Naive thymus-derived CD4-positive, alpha-beta T cell (primary cell): ENCODE results near the gene HAL. TPM values are rescaled to one million over a fixed set of nuclear protein-coding genes. Genes with fewer than 3 reads are reported as not detected.
A peak's percentile ranks its signal among the peaks of the same experiment; 100 is the strongest.

Source experiments
- ATAC-seq: fragments of 150-1000 bp; cut with Tn5 transposase; 2 replicates; pipeline ENCODE4 v1.10.0; 2021; ENCODE audit warnings: mild to moderate bottlenecking, moderate library complexity
- CTCF ChIA-PET: fragments of 350-600 bp; sonication (Branson Sonifier 250); formaldehyde crosslinking; loops from one replicate; lab custom pipeline; 2021; ENCODE audit warnings: antibody characterized with exemption; lab: Charles Lee
- POLR2A ChIA-PET: fragments of 350-600 bp; sonication (Branson Sonifier 250); formaldehyde crosslinking; loops from one replicate; lab custom pipeline; 2021; ENCODE audit warnings: antibody characterized with exemption, inconsistent platforms; lab: Charles Lee
- DNase-seq, 9 donors: peaks; one replicate each; pipeline versions ENCODE4 v3.0.0 to v3.0.0-alpha.2; 2020 to 2022; ENCODE audit warnings: mixed read lengths in 1 of 9
- H3K27ac ChIP-seq: one replicate; pipeline ENCODE4 v1.7.0; 2013; ENCODE audit warnings: mild to moderate bottlenecking, low read depth, low read length, moderate library complexity
- H3K27me3 ChIP-seq, 2 donors: one replicate each; pipeline ENCODE4 v1.7.0; 2013; ENCODE audit warnings: low read length in 2 of 2, mild to moderate bottlenecking in 2 of 2, moderate library complexity in 2 of 2; ENCODE audit not compliant: control insufficient read depth in 2 of 2, insufficient read depth in 2 of 2
- H3K36me3 ChIP-seq, 3 experiments: 1 replicate in 2 of 3; 2 replicates in 1 of 3; pipeline ENCODE4 v1.7.0; 2013; ENCODE audit warnings: low read length in 3 of 3, mild to moderate bottlenecking in 3 of 3, moderate library complexity in 1 of 3; ENCODE audit not compliant: insufficient read depth in 3 of 3, control insufficient read depth in 2 of 3
- H3K4me1 ChIP-seq, 2 donors: one replicate each; pipeline ENCODE4 v1.7.0; 2013; ENCODE audit warnings: low read length in 2 of 2, mild to moderate bottlenecking in 2 of 2, moderate library complexity in 1 of 2; ENCODE audit not compliant: control insufficient read depth in 2 of 2, insufficient read depth in 2 of 2
- H3K4me3 ChIP-seq: 2 replicates; pipeline ENCODE4 v1.7.0; 2013; ENCODE audit warnings: mild to moderate bottlenecking, low read length
- H3K9me3 ChIP-seq, 3 experiments: 1 replicate in 2 of 3; 2 replicates in 1 of 3; pipeline ENCODE4 v1.7.0; 2013; ENCODE audit warnings: low read length in 3 of 3; ENCODE audit not compliant: control insufficient read depth in 2 of 3
- H3K27ac Mint-ChIP-seq, 9 donors: one replicate each; pipeline ENCODE4 v1.8.0; 2020 to 2022; ENCODE audit warnings: mixed read lengths in 9 of 9, mild to moderate bottlenecking in 8 of 9, moderate library complexity in 5 of 9, inconsistent platforms in 2 of 9
- H3K27me3 Mint-ChIP-seq, 5 donors: one replicate each; pipeline ENCODE4 v1.8.0; 2021 to 2022; ENCODE audit warnings: mixed read lengths in 5 of 5, mild to moderate bottlenecking in 1 of 5
- H3K36me3 Mint-ChIP-seq, 5 donors: one replicate each; pipeline ENCODE4 v1.8.0; 2020 to 2022; ENCODE audit warnings: mixed read lengths in 5 of 5, mild to moderate bottlenecking in 3 of 5, inconsistent platforms in 1 of 5
- H3K4me1 Mint-ChIP-seq, 7 donors: one replicate each; pipeline ENCODE4 v1.8.0; 2020 to 2022; ENCODE audit warnings: mixed read lengths in 7 of 7, mild to moderate bottlenecking in 3 of 7, inconsistent platforms in 1 of 7
- H3K4me3 Mint-ChIP-seq, 10 donors: one replicate each; pipeline ENCODE4 v1.8.0; 2020 to 2022; ENCODE audit warnings: mild to moderate bottlenecking in 10 of 10, mixed read lengths in 10 of 10, moderate library complexity in 6 of 10, inconsistent platforms in 2 of 10
- H3K9me3 Mint-ChIP-seq, 11 donors: one replicate each; pipeline ENCODE4 v1.8.0; 2020 to 2022; ENCODE audit warnings: mixed read lengths in 11 of 11, mild to moderate bottlenecking in 4 of 11, inconsistent platforms in 1 of 11, moderate library complexity in 1 of 11
- intact Hi-C, 2 donors: fragments of 100-400 bp; cut with micrococcal nuclease; formaldehyde crosslinking; loops; one replicate each; pipeline ENCODE4 v1.15.1; 2023
- polyA plus RNA-seq, 2 donors: library from polyadenylated mRNA; unstranded; fragments of 300-500 nt; fragmentation: Illumina TruSeq; gene quantifications; one replicate each; pipeline ENCODE4 v1.2.3, GENCODE V29; 2021
- total RNA-seq, 6 experiments: library from RNA in 5 of 6; stranded (reverse) in 5 of 6; gene quantifications; 1 replicate in 5 of 6; 2 replicates in 1 of 6; pipeline ENCODE4 v1.2.3 and lab custom pipeline; 2021 to 2026

HAL gene
- total RNA-seq = 1 to 10 TPM in 3 of 5 experiments, under 1 TPM in 2; 0.24 to 7.0 (median 1.1) TPM
- polyA plus RNA-seq = not detected
- total RNA-seq (lab: John Stamatoyannopoulos, UW) = 0.40 reads per million

GRCh38 chr12:95996034-95996658 is at the start of gene HAL:
Gene HAL (minus strand): TSS chr12:95996344. CDS start chr12:95995910, 434 bp downstream.
- Mint-ChIP-seq H3K27me3 (peaks cover 0 to 5% (median 0%) of the 10 kb centered on the region in 5 donors), H3K36me3 (peaks cover 3 to 12% (median 8%) of the 10 kb centered on the region in 5 donors), H3K4me1 (peaks cover 0 to 13% (median 3%) of the 10 kb centered on the region in 7 donors), H3K9me3 (no peaks in the 10 kb centered on the region), H3K4me3 (no peak within 1 kb of the TSS), H3K27ac (peak within 1 kb of the TSS in 2 of 9 donors; percentile 20 to 26)
- Histone ChIP-seq H3K27ac (no peak within 1 kb of the TSS), H3K4me3 (no peak within 1 kb of the TSS), H3K9me3 (no peaks in the 10 kb centered on the region), H3K4me1 (no peaks in the 10 kb centered on the region), H3K27me3 (no peaks in the 10 kb centered on the region), H3K36me3 (peaks cover 0 to 4% (median 0%) of the 10 kb centered on the region in 3 experiments)
- ChIA-PET CTCF (interaction anchor here (6.2 kb wide), 1 partner anchor 78 kb away, joined by 85 read pairs; no protein-coding TSS in a partner anchor), POLR2A (no interaction called here)
- DNase-seq (no peak), ATAC-seq (peak; percentile 50)
- intact Hi-C loops = loop anchor here in 1 of 2 donors (5.0 kb wide), 1 partner anchor 139 kb away; the partner anchor contains the start of gene SNRPF

DNA sequence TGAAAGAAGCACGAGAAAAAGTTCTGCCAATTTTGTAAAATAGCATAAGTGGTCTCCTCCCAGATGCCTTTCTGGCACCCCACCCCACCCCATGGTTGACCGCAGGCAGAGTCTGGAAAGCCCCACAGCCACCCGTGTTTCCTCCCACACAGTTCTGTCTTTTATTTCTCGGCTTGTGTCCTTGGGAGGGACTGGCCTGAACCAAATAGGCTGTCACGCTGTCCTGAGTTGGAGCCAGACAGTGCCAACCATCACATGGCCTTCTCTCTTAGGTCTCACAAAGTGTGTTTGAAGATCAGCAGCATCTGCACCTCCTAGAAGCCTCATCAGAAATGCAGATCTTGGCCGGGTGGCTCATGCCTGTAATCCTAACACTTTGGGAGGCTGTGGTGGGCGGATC is 49.4 kb upstream of the HAL start:
- ATAC-seq (peak; percentile 61), DNase-seq (no peak)
- peaks cover 41 to 59% (median 49%) of the 10 kb centered on the region in 7 donors for H3K4me1 Mint-ChIP-seq
- Histone ChIP-seq H3K4me3 (no peak overlapping the region), H3K27ac (no peak overlapping the region), H3K4me1 (peaks cover 11 to 25% of the 10 kb centered on the region in 2 donors), H3K36me3 (no peaks in the 10 kb centered on the region), H3K9me3 (no peaks in the 10 kb centered on the region), H3K27me3 (no peaks in the 10 kb centered on the region)
- peaks cover 0 to 4% (median 0%) of the 10 kb centered on the region in 11 donors for H3K9me3 Mint-ChIP-seq
- H3K27me3 Mint-ChIP-seq = no peaks in the 10 kb centered on the region
- H3K36me3 Mint-ChIP-seq = peaks cover 0 to 8% (median 0%) of the 10 kb centered on the region in 5 donors
- H3K4me3 Mint-ChIP-seq = no peak overlapping the region
- ChIA-PET CTCF (no interaction called here), POLR2A (interaction anchor here (0.6 kb wide), 2 partner anchors 269 to 1780 kb away, joined by 3 to 7 read pairs; no protein-coding TSS in a partner anchor)
- peak overlapping the region in 3 of 9 donors; percentile 12 to 68 (median 59) for H3K27ac Mint-ChIP-seq
- intact Hi-C loops = no loop called here

DNA sequence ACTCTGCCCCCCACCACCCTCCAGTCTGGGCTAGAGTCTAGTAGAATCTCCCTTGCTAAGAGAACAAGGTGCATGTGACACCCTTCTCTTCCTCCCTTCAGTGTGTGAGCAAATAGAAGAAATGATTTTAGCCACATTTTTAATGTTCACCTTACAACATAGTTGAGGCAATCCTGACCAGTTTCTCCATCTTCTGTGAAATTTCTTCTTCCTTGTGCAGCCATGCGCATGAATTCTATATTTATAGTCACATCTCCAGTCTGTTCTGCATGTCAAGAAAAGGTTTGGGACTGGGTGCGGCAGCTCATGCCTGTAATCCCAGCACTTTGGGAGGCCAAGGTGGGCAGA is 48.8 kb upstream of the HAL start:
- ATAC-seq (no peak), DNase-seq (no peak)
- H3K36me3 ChIP-seq = no peaks in the 10 kb centered on the region
- H3K9me3 Mint-ChIP-seq = peaks cover 0 to 2% (median 0%) of the 10 kb centered on the region in 11 donors
- ChIA-PET CTCF (interaction anchor here (0.5 kb wide), 1 partner anchor 55 kb away, joined by 4 read pairs; no protein-coding TSS in a partner anchor), POLR2A (no interaction called here)
- peaks cover 11 to 25% of the 10 kb centered on the region in 2 donors for H3K4me1 ChIP-seq
- H3K4me3 Mint-ChIP-seq = no peak overlapping the region
- no peak overlapping the region for H3K27ac ChIP-seq
- H3K27me3 ChIP-seq = no peaks in the 10 kb centered on the region
- peaks cover 41 to 59% (median 49%) of the 10 kb centered on the region in 7 donors for H3K4me1 Mint-ChIP-seq
- intact Hi-C loops = no loop called here
- peak overlapping the region in 3 of 9 donors; percentile 59 to 75 (median 59) for H3K27ac Mint-ChIP-seq
- no peaks in the 10 kb centered on the region for H3K27me3 Mint-ChIP-seq
- no peaks in the 10 kb centered on the region for H3K9me3 ChIP-seq
- H3K4me3 ChIP-seq = no peak overlapping the region
- peaks cover 0 to 3% (median 0%) of the 10 kb centered on the region in 5 donors for H3K36me3 Mint-ChIP-seq

DNA sequence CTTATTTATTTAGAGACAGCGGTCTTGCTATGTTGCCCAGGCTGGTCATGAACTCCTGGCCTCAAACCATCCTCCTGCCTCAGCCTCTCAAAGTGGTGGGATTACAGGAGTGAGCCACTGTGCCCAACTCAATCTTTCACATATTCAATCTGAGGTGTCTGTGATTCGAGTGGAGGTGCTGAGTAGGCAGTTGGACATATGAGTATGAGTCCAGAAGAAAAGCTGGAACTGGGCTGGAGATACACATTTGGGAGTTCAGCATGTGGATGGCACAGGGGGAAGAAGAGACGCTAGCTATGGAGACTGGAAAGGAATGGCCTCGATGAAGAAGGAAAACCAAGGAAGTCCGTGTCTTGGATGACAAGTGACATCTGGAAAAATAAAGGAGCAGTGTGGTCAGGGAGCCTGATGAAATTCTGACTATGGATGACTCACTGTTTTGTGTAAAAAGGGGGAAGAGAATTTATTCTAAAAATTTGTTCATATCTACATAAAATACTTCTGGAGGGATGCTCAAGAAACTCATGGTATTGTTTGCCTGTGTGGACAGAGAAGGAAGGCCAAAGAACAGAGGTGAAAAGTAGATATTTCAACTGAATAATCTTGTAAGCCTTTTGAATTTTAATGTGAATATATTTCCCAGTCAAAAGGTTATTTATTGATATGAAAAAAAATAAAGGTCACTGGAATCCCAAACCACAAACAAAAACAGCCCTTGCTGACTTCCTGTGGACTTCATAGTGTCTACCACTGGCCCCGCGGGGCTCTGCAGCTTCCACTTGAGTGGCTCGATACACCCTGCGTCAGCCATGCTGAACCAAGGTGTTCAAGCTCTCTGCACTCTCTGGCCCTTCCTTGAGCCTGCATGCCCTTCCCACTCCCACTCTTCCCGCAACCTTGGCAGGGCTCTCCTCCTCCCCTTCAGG is 48.1 kb upstream of the HAL start:
- H3K27ac Mint-ChIP-seq = peak overlapping the region in 6 of 9 donors; percentile 4 to 75 (median 42)

GRCh38 chr12:96041181-96041580 is 45.0 kb upstream of the HAL start:
- ChIA-PET CTCF (interaction anchor here (1.1 kb wide), 1 partner anchor 13 kb away, joined by 3 read pairs; no protein-coding TSS in a partner anchor), POLR2A (no interaction called here)
- H3K4me3 ChIP-seq = no peak overlapping the region
- no peaks in the 10 kb centered on the region for H3K27me3 ChIP-seq
- Mint-ChIP-seq H3K9me3 (no peaks in the 10 kb centered on the region), H3K4me3 (no peak overlapping the region), H3K36me3 (peaks cover 0 to 3% (median 0%) of the 10 kb centered on the region in 5 donors), H3K4me1 (peaks cover 6 to 25% (median 18%) of the 10 kb centered on the region in 7 donors), H3K27ac (peak overlapping the region in 1 of 9 donors; percentile 49), H3K27me3 (no peaks in the 10 kb centered on the region)
- H3K27ac ChIP-seq = no peak overlapping the region
- no peaks in the 10 kb centered on the region for H3K9me3 ChIP-seq
- DNase-seq = no peak
- intact Hi-C loops = no loop called here
- H3K4me1 ChIP-seq = peaks cover 0 to 2% of the 10 kb centered on the region in 2 donors
- no peak for ATAC-seq
- H3K36me3 ChIP-seq = no peaks in the 10 kb centered on the region

More for the DNA sequence above, 48.1 kb upstream of the HAL start:
- Mint-ChIP-seq H3K27me3 (no peaks in the 10 kb centered on the region), H3K4me1 (peaks cover 37 to 56% (median 46%) of the 10 kb centered on the region in 7 donors), H3K4me3 (peak overlapping the region in 1 of 10 donors; percentile 9), H3K36me3 (peaks cover 0 to 3% (median 0%) of the 10 kb centered on the region in 5 donors), H3K9me3 (peaks cover 0 to 2% (median 0%) of the 10 kb centered on the region in 11 donors)
- peaks cover 11 to 25% of the 10 kb centered on the region in 2 donors for H3K4me1 ChIP-seq
- no peaks in the 10 kb centered on the region for H3K27me3 ChIP-seq
- no peaks in the 10 kb centered on the region for H3K36me3 ChIP-seq
- ATAC-seq (no peak), DNase-seq (no peak)
- ChIA-PET CTCF (interaction anchor here (0.5 to 0.6 kb wide), 3 partner anchors 55 to 472 kb away, joined by 3 to 5 read pairs (median 4); no protein-coding TSS in a partner anchor), POLR2A (no interaction called here)
- no peak overlapping the region for H3K4me3 ChIP-seq
- no peaks in the 10 kb centered on the region for H3K9me3 ChIP-seq
- no peak overlapping the region for H3K27ac ChIP-seq
- intact Hi-C loops = no loop called here
